Left ventricle myocardium inferior (tissue), 1 donor: ENCODE data around the gene PRR5. TPM values are rescaled to one million over a fixed set of nuclear protein-coding genes. Genes with fewer than 3 reads are reported as not detected.

Experiments used
- DNase-seq: peaks from one replicate; pipeline ENCODE4 v3.0.0-alpha.2; 2020
- H3K27ac ChIP-seq: fragments of 200-600 bp; replicated peaks from 2 replicates; pipeline ENCODE4 v1.8.0; 2021
- H3K27me3 ChIP-seq: fragments of 200-600 bp; 2 replicates; pipeline ENCODE4 v1.8.0; 2021; ENCODE audit warnings: low read depth
- H3K36me3 ChIP-seq: fragments of 200-600 bp; 2 replicates; pipeline ENCODE4 v1.8.0; 2021
- H3K4me1 ChIP-seq: fragments of 200-600 bp; 2 replicates; pipeline ENCODE4 v1.8.0; 2021
- H3K4me3 ChIP-seq: fragments of 200-600 bp; 2 replicates; pipeline ENCODE4 v1.8.0; 2021; ENCODE audit warnings: mild to moderate bottlenecking, moderate library complexity
- H3K9me3 ChIP-seq: fragments of 200-600 bp; replicated peaks from 2 replicates; pipeline ENCODE4 v1.8.0; 2021
- CTCF ChIP-seq: fragments of 200-600 bp; IDR thresholded peaks from 2 replicates; pipeline ENCODE4 v1.8.0; 2021; ENCODE audit warnings: antibody characterized with exemption, mild to moderate bottlenecking, borderline replicate concordance
- intact Hi-C: fragments of 100-400 bp; cut with micrococcal nuclease; formaldehyde crosslinking; loops from one replicate; pipeline ENCODE4 v1.11.0; 2022
- total RNA-seq: library from RNA; stranded (reverse); fragmentation: NEBNext Ultra II Directional; extraction: Animal tissue kit (Norgen Biotek cat#: 25700); gene quantifications from one replicate; pipeline ENCODE4 v1.2.1, GENCODE V29; 2021
- donor health status: DM: no; HTN: yes; CAD: no; lungs with severe emphysema.

PRR5 gene
- total RNA-seq, 1 donor from 2014 or later, result 2.9 TPM

GRCh38 chr22:44734801-44735517, 33.0 kb downstream of the PRR5 start:
- intact Hi-C loops, result no loop called here
- no peak overlapping the region for H3K4me3 ChIP-seq
- peaks cover 61% of the 10 kb centered on the region for H3K27me3 ChIP-seq
- H3K9me3 ChIP-seq, result no peaks in the 10 kb centered on the region
- H3K4me1 ChIP-seq, result peaks cover 4% of the 10 kb centered on the region
- no peak for TF ChIP-seq CTCF
- no peak for DNase-seq
- no peak overlapping the region for H3K27ac ChIP-seq
- H3K36me3 ChIP-seq, result no peaks in the 10 kb centered on the region

DNA sequence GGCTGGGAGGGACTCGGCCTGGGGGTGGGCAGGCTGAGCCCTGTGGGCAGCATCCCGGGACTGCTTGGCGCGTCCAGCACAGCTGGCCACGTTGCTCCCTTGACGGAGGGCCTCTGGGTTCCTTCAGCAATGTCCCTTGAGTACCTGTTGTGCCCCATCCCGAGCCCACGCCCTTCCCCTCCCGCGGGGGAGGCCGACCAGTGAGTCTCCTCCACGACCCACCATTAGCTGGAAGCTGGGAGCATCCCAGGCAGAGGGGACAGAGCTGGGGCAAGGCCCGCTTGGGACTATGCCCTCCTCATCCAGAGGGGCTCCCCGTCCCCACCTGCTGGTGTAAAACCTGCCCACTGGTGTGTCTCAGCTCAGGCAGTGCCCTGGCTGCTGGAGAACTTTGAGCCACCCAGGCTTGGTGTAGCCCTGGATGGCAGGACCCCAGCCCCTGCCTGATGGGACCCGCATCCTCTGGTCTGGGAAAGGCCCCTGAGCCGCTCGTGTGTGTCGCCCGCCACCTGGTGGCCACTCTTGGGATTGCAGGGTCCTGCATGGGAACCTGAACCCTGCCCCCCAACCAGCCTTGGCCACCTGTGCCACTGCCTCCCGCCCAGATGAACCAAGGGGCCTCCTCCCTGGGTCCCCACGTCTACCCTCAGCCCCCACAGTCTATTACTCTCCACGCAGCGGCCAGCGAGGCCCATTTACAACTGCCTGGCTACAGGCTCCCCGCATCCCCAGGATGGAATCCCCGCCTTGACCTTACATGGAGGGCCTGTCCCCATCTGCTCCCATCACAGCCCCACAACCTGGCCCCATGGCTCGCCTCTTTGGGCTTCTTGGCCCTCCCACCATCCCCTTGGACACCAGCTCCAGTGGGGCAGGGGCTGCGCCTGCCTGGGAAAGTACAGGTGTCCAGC, 33.8 kb downstream of the PRR5 start:
- Histone ChIP-seq H3K4me1 (peaks cover 3% of the 10 kb centered on the region), H3K27me3 (peaks cover 61% of the 10 kb centered on the region), H3K36me3 (no peaks in the 10 kb centered on the region), H3K4me3 (no peak overlapping the region), H3K9me3 (no peaks in the 10 kb centered on the region), H3K27ac (no peak overlapping the region)
- peak; percentile 74 for DNase-seq
- peak; percentile 99 for TF ChIP-seq CTCF
- intact Hi-C loops, result loop anchor here (2.0 kb wide), 1 partner anchor 41 kb away; no protein-coding TSS in a partner anchor

- H3K27me3 ChIP-seq, result peaks cover 67% of the 10 kb centered on the region
- intact Hi-C loops, result loop anchor here (2.0 kb wide), 1 partner anchor 42 kb away; no protein-coding TSS in a partner anchor
These were observed 34.8 kb downstream of the PRR5 start for GRCh38 chr22:44736581-44737405.

GRCh38 chr22:44737406-44738346, 35.7 kb downstream of the PRR5 start:
- H3K27ac ChIP-seq, result no peak overlapping the region
- no peaks in the 10 kb centered on the region for H3K36me3 ChIP-seq
- no peak for DNase-seq
- H3K9me3 ChIP-seq, result no peaks in the 10 kb centered on the region
- H3K4me1 ChIP-seq, result peaks cover 3% of the 10 kb centered on the region
- intact Hi-C loops, result loop anchor here (2.0 kb wide), 1 partner anchor 43 kb away; no protein-coding TSS in a partner anchor
- no peak overlapping the region for H3K4me3 ChIP-seq
- peaks cover 67% of the 10 kb centered on the region for H3K27me3 ChIP-seq
- TF ChIP-seq CTCF, result no peak

More at GRCh38 chr22:44736581-44737405, 34.8 kb downstream of the PRR5 start:
- Histone ChIP-seq H3K27ac (no peak overlapping the region), H3K36me3 (no peaks in the 10 kb centered on the region), H3K9me3 (no peaks in the 10 kb centered on the region), H3K4me3 (no peak overlapping the region), H3K4me1 (peaks cover 3% of the 10 kb centered on the region)
- no peak for TF ChIP-seq CTCF
- DNase-seq, result no peak
